ENCODE results near the gene ARRB1. TPM values are rescaled to one million over a fixed set of nuclear protein-coding genes. Genes with fewer than 3 reads are reported as not detected.
A peak's percentile ranks its signal among the peaks of the same experiment; 100 is the strongest.

The ARRB1 gene
- total and polyA plus RNA-seq, 10 of the 15 experiments (the other 5 are each of a cell fraction or from before 2014, with no cell fraction given), result 0.39 to 12.9 (median 1.7) TPM

- TF ChIP-seq IRF5 (IDR thresholded peaks at IDR 0.05; ENCODE audit: borderline replicate concordance), result no peak
- TF ChIP-seq KDM1A (IDR thresholded peaks at IDR 0.05; ENCODE audit: borderline replicate concordance), result no peak
- no peak for TF ChIP-seq NFYB (IDR thresholded peaks at IDR 0.05; ENCODE audit: insufficient read depth, low read depth, low read length)
- TF ChIP-seq MXI1 (IDR thresholded peaks at IDR 0.05; ENCODE audit: low read depth, low read length), result no peak
- peak; percentile 68 for TF ChIP-seq GATAD2B (conservative IDR thresholded peaks at IDR 0.05; ENCODE audit: low read depth)
- TF ChIP-seq TARDBP (IDR thresholded peaks at IDR 0.05; ENCODE audit: borderline replicate concordance), result no peak
- TF ChIP-seq PAX5 (IDR thresholded peaks at IDR 0.05; ENCODE audit: borderline replicate concordance, low read depth, low read length), result no peak
- TF ChIP-seq KLF5 (IDR thresholded peaks at IDR 0.05; ENCODE audit: partially characterized antibody), result no peak
- TF ChIP-seq, protein P1, sequence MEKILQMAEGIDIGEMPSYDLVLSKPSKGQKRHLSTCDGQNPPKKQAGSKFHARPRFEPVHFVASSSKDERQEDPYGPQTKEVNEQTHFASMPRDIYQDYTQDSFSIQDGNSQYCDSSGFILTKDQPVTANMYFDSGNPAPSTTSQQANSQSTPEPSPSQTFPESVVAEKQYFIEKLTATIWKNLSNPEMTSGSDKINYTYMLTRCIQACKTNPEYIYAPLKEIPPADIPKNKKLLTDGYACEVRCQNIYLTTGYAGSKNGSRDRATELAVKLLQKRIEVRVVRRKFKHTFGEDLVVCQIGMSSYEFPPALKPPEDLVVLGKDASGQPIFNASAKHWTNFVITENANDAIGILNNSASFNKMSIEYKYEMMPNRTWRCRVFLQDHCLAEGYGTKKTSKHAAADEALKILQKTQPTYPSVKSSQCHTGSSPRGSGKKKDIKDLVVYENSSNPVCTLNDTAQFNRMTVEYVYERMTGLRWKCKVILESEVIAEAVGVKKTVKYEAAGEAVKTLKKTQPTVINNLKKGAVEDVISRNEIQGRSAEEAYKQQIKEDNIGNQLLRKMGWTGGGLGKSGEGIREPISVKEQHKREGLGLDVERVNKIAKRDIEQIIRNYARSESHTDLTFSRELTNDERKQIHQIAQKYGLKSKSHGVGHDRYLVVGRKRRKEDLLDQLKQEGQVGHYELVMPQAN (conservative IDR thresholded peaks at IDR 0.05), result 0 out of 2 replicates have a peak, but pooled peaks have one; percentile 38
- peak; percentile 25; the same call in 1 of the 2 replicates for TF ChIP-seq MTA2 (IDR thresholded peaks at IDR 0.05; ENCODE audit: low read depth)
- TF ChIP-seq MYB (IDR thresholded peaks at IDR 0.05; ENCODE audit: borderline replicate concordance, low read depth, low read length), result no peak
- TF ChIP-seq LARP7 (IDR thresholded peaks at IDR 0.05), result peak; percentile 49
- peak in 1 of 2 experiments; percentile 77; a peak in 2 of 4 replicates for TF ChIP-seq BHLHE40 (IDR thresholded peaks at IDR 0.05; ENCODE audit: borderline replicate concordance in 1 of 2, low read depth in 2 of 2, low read length in 1 of 2)
- TF ChIP-seq NR2C1 (IDR thresholded peaks at IDR 0.05), result no peak
- no peak for TF ChIP-seq SMC3 (IDR thresholded peaks at IDR 0.05; ENCODE audit: borderline replicate concordance, low read length)
- TF ChIP-seq, protein P2, sequence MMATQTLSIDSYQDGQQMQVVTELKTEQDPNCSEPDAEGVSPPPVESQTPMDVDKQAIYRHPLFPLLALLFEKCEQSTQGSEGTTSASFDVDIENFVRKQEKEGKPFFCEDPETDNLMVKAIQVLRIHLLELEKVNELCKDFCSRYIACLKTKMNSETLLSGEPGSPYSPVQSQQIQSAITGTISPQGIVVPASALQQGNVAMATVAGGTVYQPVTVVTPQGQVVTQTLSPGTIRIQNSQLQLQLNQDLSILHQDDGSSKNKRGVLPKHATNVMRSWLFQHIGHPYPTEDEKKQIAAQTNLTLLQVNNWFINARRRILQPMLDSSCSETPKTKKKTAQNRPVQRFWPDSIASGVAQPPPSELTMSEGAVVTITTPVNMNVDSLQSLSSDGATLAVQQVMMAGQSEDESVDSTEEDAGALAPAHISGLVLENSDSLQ (IDR thresholded peaks at IDR 0.05), result 0 out of 2 replicates have a peak, but pooled peaks have one; percentile 19
- no peak for TF ChIP-seq RBBP5 (conservative IDR thresholded peaks at IDR 0.05)
- TF ChIP-seq, protein P3, sequence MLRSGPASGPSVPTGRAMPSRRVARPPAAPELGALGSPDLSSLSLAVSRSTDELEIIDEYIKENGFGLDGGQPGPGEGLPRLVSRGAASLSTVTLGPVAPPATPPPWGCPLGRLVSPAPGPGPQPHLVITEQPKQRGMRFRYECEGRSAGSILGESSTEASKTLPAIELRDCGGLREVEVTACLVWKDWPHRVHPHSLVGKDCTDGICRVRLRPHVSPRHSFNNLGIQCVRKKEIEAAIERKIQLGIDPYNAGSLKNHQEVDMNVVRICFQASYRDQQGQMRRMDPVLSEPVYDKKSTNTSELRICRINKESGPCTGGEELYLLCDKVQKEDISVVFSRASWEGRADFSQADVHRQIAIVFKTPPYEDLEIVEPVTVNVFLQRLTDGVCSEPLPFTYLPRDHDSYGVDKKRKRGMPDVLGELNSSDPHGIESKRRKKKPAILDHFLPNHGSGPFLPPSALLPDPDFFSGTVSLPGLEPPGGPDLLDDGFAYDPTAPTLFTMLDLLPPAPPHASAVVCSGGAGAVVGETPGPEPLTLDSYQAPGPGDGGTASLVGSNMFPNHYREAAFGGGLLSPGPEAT (IDR thresholded peaks at IDR 0.05; ENCODE audit: low read depth), result no peak
- no peak for TF ChIP-seq PRDM15 (CRISPR knock-in tag; IDR thresholded peaks at IDR 0.05)
Measured at GRCh38 chr11:75350743-75351540, 519 bp downstream of the ARRB1 start (continued).

Measured in GM12878 (cell line).